Osteocyte (in vitro differentiated cells): ENCODE results near the gene MAT1A. TPM values are rescaled to one million over a fixed set of nuclear protein-coding genes. Genes with fewer than 3 reads are reported as not detected.
"Not testable (repeated sequence)": the region's sequence is repeated elsewhere in the genome, so short reads cannot be mapped to it uniquely, and the experiment has no call there.

Source experiments
- DNase-seq: peaks from one replicate; pipeline ENCODE4 v3.0.0; 2021; ENCODE audit warnings: mixed read lengths; ENCODE audit not compliant: unreplicated experiment; ENCODE audit errors: extremely low spot score
- H3K27ac Mint-ChIP-seq: one replicate; pipeline ENCODE4 v1.8.0; 2021; ENCODE audit warnings: mild to moderate bottlenecking, mixed read lengths; ENCODE audit not compliant: unreplicated experiment
- H3K27me3 Mint-ChIP-seq: one replicate; pipeline ENCODE4 v1.8.0; 2021; ENCODE audit warnings: mixed read lengths; ENCODE audit not compliant: unreplicated experiment
- H3K36me3 Mint-ChIP-seq: one replicate; pipeline ENCODE4 v1.8.0; 2021; ENCODE audit warnings: mixed read lengths; ENCODE audit not compliant: unreplicated experiment
- H3K4me1 Mint-ChIP-seq: one replicate; pipeline ENCODE4 v1.8.0; 2021; ENCODE audit warnings: mixed read lengths; ENCODE audit not compliant: unreplicated experiment
- H3K4me3 Mint-ChIP-seq: one replicate; pipeline ENCODE4 v1.8.0; 2021; ENCODE audit warnings: mild to moderate bottlenecking, moderate library complexity, mixed read lengths; ENCODE audit not compliant: unreplicated experiment
- H3K9me3 Mint-ChIP-seq: one replicate; pipeline ENCODE4 v1.8.0; 2021; ENCODE audit warnings: mixed read lengths; ENCODE audit not compliant: unreplicated experiment
- total RNA-seq: library from RNA; stranded (reverse); gene quantifications from 2 replicates; pipeline ENCODE4 v1.2.1, GENCODE V29; 2021

MAT1A gene
- total RNA-seq, 1 donor from 2014 or later, result not detected

- H3K36me3 Mint-ChIP-seq, H3K27me3 Mint-ChIP-seq, H3K4me3 Mint-ChIP-seq, H3K4me1 Mint-ChIP-seq, H3K9me3 Mint-ChIP-seq, H3K27ac Mint-ChIP-seq, DNase-seq: not testable (repeated sequence)
These were observed 45.1 kb downstream of the MAT1A start for GRCh38 chr10:80244371-80244770.

- DNase-seq, H3K4me1 Mint-ChIP-seq, H3K36me3 Mint-ChIP-seq, H3K27me3 Mint-ChIP-seq, H3K27ac Mint-ChIP-seq, H3K9me3 Mint-ChIP-seq, H3K4me3 Mint-ChIP-seq: not testable (repeated sequence)
These were observed 47.1 kb downstream of the MAT1A start for GRCh38 chr10:80242341-80242740.

- not testable (repeated sequence) for H3K36me3 Mint-ChIP-seq, DNase-seq, H3K4me1 Mint-ChIP-seq, H3K4me3 Mint-ChIP-seq, H3K27ac Mint-ChIP-seq, H3K9me3 Mint-ChIP-seq, H3K27me3 Mint-ChIP-seq
These were observed 53.0 kb downstream of the MAT1A start for GRCh38 chr10:80236457-80236856.

GRCh38 chr10:80234331-80235235 lies 54.9 kb downstream of the MAT1A start:
- H3K27me3 Mint-ChIP-seq, H3K9me3 Mint-ChIP-seq, DNase-seq, H3K27ac Mint-ChIP-seq, H3K4me1 Mint-ChIP-seq, H3K4me3 Mint-ChIP-seq, H3K36me3 Mint-ChIP-seq: not testable (repeated sequence)

- H3K9me3 Mint-ChIP-seq, H3K27me3 Mint-ChIP-seq, DNase-seq, H3K27ac Mint-ChIP-seq, H3K4me3 Mint-ChIP-seq, H3K4me1 Mint-ChIP-seq, H3K36me3 Mint-ChIP-seq: not testable (repeated sequence)
These were observed 55.6 kb downstream of the MAT1A start for GRCh38 chr10:80233871-80234270.

- peak overlapping the region; percentile 91 for H3K27ac Mint-ChIP-seq
- peak overlapping the region; percentile 12 for H3K4me3 Mint-ChIP-seq
These were observed 62.7 kb downstream of the MAT1A start for GRCh38 chr10:80226723-80227122.

GRCh38 chr10:80223031-80223419 lies 66.4 kb downstream of the MAT1A start:
- not testable (repeated sequence) for H3K27me3 Mint-ChIP-seq, H3K4me1 Mint-ChIP-seq, H3K27ac Mint-ChIP-seq, H3K9me3 Mint-ChIP-seq, H3K4me3 Mint-ChIP-seq, H3K36me3 Mint-ChIP-seq, DNase-seq

More at GRCh38 chr10:80226723-80227122, 62.7 kb downstream of the MAT1A start:
- H3K9me3 Mint-ChIP-seq, H3K4me1 Mint-ChIP-seq, H3K27me3 Mint-ChIP-seq, DNase-seq, H3K36me3 Mint-ChIP-seq: not testable (repeated sequence)

Other genes starting within 250 kb of the MAT1A start
- 19.4 and 22.2 TPM in 2 replicates for gene TMEM254, start 211.0 kb downstream of the MAT1A start, total RNA-seq
- gene PLAC9, start 156.9 kb downstream of the MAT1A start, total RNA-seq, result 125 and 131 TPM in 2 replicates
- 127 and 129 TPM in 2 replicates for gene ANXA11, start 84.1 kb downstream of the MAT1A start, total RNA-seq
- gene DYDC1, start 67.1 kb upstream of the MAT1A start, total RNA-seq, result not detected in 2 replicates
- gene DYDC2, start 67.1 kb upstream of the MAT1A start, total RNA-seq, result not detected in 2 replicates
- gene PRXL2A, start 118.9 kb upstream of the MAT1A start, total RNA-seq, result 56.8 and 59.2 TPM in 2 replicates
- gene TSPAN14, start 164.7 kb upstream of the MAT1A start, total RNA-seq, result 50.7 and 51.4 TPM in 2 replicates
- not detected in 2 replicates for gene SH2D4B, start 248.2 kb upstream of the MAT1A start, total RNA-seq